Measurements from ENCODE around the gene MRPL2. TPM values are rescaled to one million over a fixed set of nuclear protein-coding genes. Genes with fewer than 3 reads are reported as not detected.

The MRPL2 gene
- polyA plus RNA-seq, 1 donor from 2014 or later: 50.5 TPM

GRCh38 chr6:43026365-43026764 lies 32.9 kb downstream of the MRPL2 start:
- no peak overlapping the region for H3K27ac Mint-ChIP-seq
- H3K4me3 Mint-ChIP-seq: peak overlapping the region in 1 of 4 donors; percentile 32

GRCh38 chr6:43024436-43024835 lies 34.8 kb downstream of the MRPL2 start:
- H3K27me3 Mint-ChIP-seq: no peaks in the 10 kb centered on the region
- peak overlapping the region in 2 of 4 donors; percentile 7 to 42 for H3K4me3 Mint-ChIP-seq
- no peaks in the 10 kb centered on the region for H3K9me3 Mint-ChIP-seq
- peak overlapping the region in 1 of 3 donors; percentile 82 for H3K27ac Mint-ChIP-seq
- peaks cover 0 to 6% (median 4%) of the 10 kb centered on the region in 3 donors for H3K4me1 Mint-ChIP-seq
- H3K36me3 Mint-ChIP-seq: no peaks in the 10 kb centered on the region

More at GRCh38 chr6:43026365-43026764, 32.9 kb downstream of the MRPL2 start:
- Mint-ChIP-seq H3K36me3 (no peaks in the 10 kb centered on the region), H3K27me3 (no peaks in the 10 kb centered on the region), H3K9me3 (no peaks in the 10 kb centered on the region), H3K4me1 (peaks cover 0 to 6% (median 4%) of the 10 kb centered on the region in 3 donors)

- Mint-ChIP-seq H3K27ac (peak within 1 kb of the TSS; percentile 65 to 84 (median 81)), H3K27me3 (no peaks in the 10 kb centered on the region), H3K4me3 (peak within 1 kb of the TSS; percentile 89 to 95 (median 94)), H3K9me3 (no peaks in the 10 kb centered on the region), H3K36me3 (peaks cover 2% of the 10 kb centered on the region), H3K4me1 (peaks cover 0 to 13% (median 4%) of the 10 kb centered on the region in 3 donors)
These were observed 37.8 kb downstream of the MRPL2 start, which contains the start of gene RRP36 for GRCh38 chr6:43021270-43022047. RRP36 (plus strand) TSS chr6:43021623; CDS start chr6:43021655, 32 bp downstream.

- Mint-ChIP-seq H3K4me1 (peaks cover 0 to 17% (median 7%) of the 10 kb centered on the region in 3 donors), H3K4me3 (peak overlapping the region; percentile 89 to 95 (median 94)), H3K27me3 (no peaks in the 10 kb centered on the region), H3K27ac (peak overlapping the region in 2 of 3 donors; percentile 8 to 81), H3K36me3 (peaks cover 2% of the 10 kb centered on the region), H3K9me3 (no peaks in the 10 kb centered on the region)
These were observed 38.4 kb downstream of the MRPL2 start for GRCh38 chr6:43020847-43021246.

GRCh38 chr6:43020052-43020705 lies 39.1 kb downstream of the MRPL2 start:
- H3K4me1 Mint-ChIP-seq: peaks cover 0 to 18% (median 7%) of the 10 kb centered on the region in 3 donors
- no peaks in the 10 kb centered on the region for H3K9me3 Mint-ChIP-seq
- H3K36me3 Mint-ChIP-seq: peaks cover 2% of the 10 kb centered on the region
- H3K4me3 Mint-ChIP-seq: peak overlapping the region; percentile 66 to 89 (median 84)
- peak overlapping the region in 1 of 3 donors; percentile 8 for H3K27ac Mint-ChIP-seq
- H3K27me3 Mint-ChIP-seq: no peaks in the 10 kb centered on the region

- H3K4me1 Mint-ChIP-seq: peaks cover 5 to 22% (median 12%) of the 10 kb centered on the region in 3 donors
- peaks cover 2% of the 10 kb centered on the region for H3K36me3 Mint-ChIP-seq
- H3K9me3 Mint-ChIP-seq: no peaks in the 10 kb centered on the region
- peak overlapping the region in 2 of 4 donors; percentile 44 to 89 for H3K4me3 Mint-ChIP-seq
- H3K27ac Mint-ChIP-seq: no peak overlapping the region
- H3K27me3 Mint-ChIP-seq: no peaks in the 10 kb centered on the region
These were observed 40.1 kb downstream of the MRPL2 start for GRCh38 chr6:43019152-43019551.

- Mint-ChIP-seq H3K4me1 (peaks cover 17 to 39% (median 28%) of the 10 kb centered on the region in 3 donors), H3K4me3 (peak overlapping the region in 1 of 4 donors; percentile 37), H3K27me3 (no peaks in the 10 kb centered on the region), H3K9me3 (no peaks in the 10 kb centered on the region), H3K27ac (peak overlapping the region in 1 of 3 donors; percentile 73), H3K36me3 (peaks cover 2% of the 10 kb centered on the region)
These were observed 42.3 kb downstream of the MRPL2 start for GRCh38 chr6:43016943-43017334.

- Mint-ChIP-seq H3K4me1 (peaks cover 17 to 37% (median 29%) of the 10 kb centered on the region in 3 donors), H3K9me3 (no peaks in the 10 kb centered on the region), H3K36me3 (peaks cover 2% of the 10 kb centered on the region), H3K27ac (peak overlapping the region in 1 of 3 donors; percentile 14), H3K27me3 (no peaks in the 10 kb centered on the region), H3K4me3 (peak overlapping the region; percentile 52 to 73 (median 62))
These were observed 42.9 kb downstream of the MRPL2 start for GRCh38 chr6:43016176-43016942.

- no peaks in the 10 kb centered on the region for H3K9me3 Mint-ChIP-seq
- peaks cover 17 to 37% (median 32%) of the 10 kb centered on the region in 3 donors for H3K4me1 Mint-ChIP-seq
- peak overlapping the region; percentile 34 to 80 (median 60) for H3K27ac Mint-ChIP-seq
- no peaks in the 10 kb centered on the region for H3K27me3 Mint-ChIP-seq
- H3K36me3 Mint-ChIP-seq: peaks cover 2% of the 10 kb centered on the region
- H3K4me3 Mint-ChIP-seq: peak overlapping the region; percentile 82 to 95 (median 92)
These were observed 44.8 kb downstream of the MRPL2 start for GRCh38 chr6:43014434-43014909.

- H3K36me3 Mint-ChIP-seq: peaks cover 2% of the 10 kb centered on the region
These were observed 45.3 kb downstream of the MRPL2 start, which contains the start of the genes KLHDC3 and MEA1 for GRCh38 chr6:43013843-43014433. KLHDC3 (plus strand) TSS chr6:43014249; CDS start chr6:43017193, 2,944 bp downstream. MEA1 (minus strand) TSS chr6:43013946; CDS start chr6:43013813, 133 bp downstream.

GRCh38 chr6:43013097-43013842 lies 46.0 kb downstream of the MRPL2 start:
- H3K27me3 Mint-ChIP-seq: no peaks in the 10 kb centered on the region
- H3K36me3 Mint-ChIP-seq: peaks cover 2% of the 10 kb centered on the region
- H3K9me3 Mint-ChIP-seq: no peaks in the 10 kb centered on the region
- H3K4me1 Mint-ChIP-seq: peaks cover 22 to 44% (median 38%) of the 10 kb centered on the region in 3 donors
- H3K27ac Mint-ChIP-seq: peak overlapping the region; percentile 37 to 94 (median 60)
- peak overlapping the region; percentile 82 to 95 (median 92) for H3K4me3 Mint-ChIP-seq

More at GRCh38 chr6:43013843-43014433, 45.3 kb downstream of the MRPL2 start, which contains the start of the genes KLHDC3 and MEA1:
- H3K27me3 Mint-ChIP-seq: no peaks in the 10 kb centered on the region
- H3K9me3 Mint-ChIP-seq: no peaks in the 10 kb centered on the region
- peak within 1 kb of the TSS; percentile 37 to 94 (median 60) for H3K27ac Mint-ChIP-seq
- H3K4me1 Mint-ChIP-seq: peaks cover 17 to 37% (median 35%) of the 10 kb centered on the region in 3 donors
- H3K4me3 Mint-ChIP-seq: peak within 1 kb of the TSS; percentile 82 to 95 (median 92)

GRCh38 chr6:43012364-43012763 lies 46.9 kb downstream of the MRPL2 start:
- peak overlapping the region; percentile 55 to 87 (median 84) for H3K4me3 Mint-ChIP-seq
- H3K27me3 Mint-ChIP-seq: no peaks in the 10 kb centered on the region
- H3K36me3 Mint-ChIP-seq: peaks cover 2% of the 10 kb centered on the region
- H3K9me3 Mint-ChIP-seq: no peaks in the 10 kb centered on the region
- H3K4me1 Mint-ChIP-seq: peaks cover 24 to 47% (median 39%) of the 10 kb centered on the region in 3 donors
- H3K27ac Mint-ChIP-seq: peak overlapping the region in 2 of 3 donors; percentile 25 to 60

- H3K9me3 Mint-ChIP-seq: no peaks in the 10 kb centered on the region
- H3K27ac Mint-ChIP-seq: peak overlapping the region in 1 of 3 donors; percentile 64
- H3K27me3 Mint-ChIP-seq: no peaks in the 10 kb centered on the region
- peaks cover 24 to 43% (median 39%) of the 10 kb centered on the region in 3 donors for H3K4me1 Mint-ChIP-seq
- peak overlapping the region in 1 of 4 donors; percentile 55 for H3K4me3 Mint-ChIP-seq
- no peaks in the 10 kb centered on the region for H3K36me3 Mint-ChIP-seq
These were observed 48.0 kb downstream of the MRPL2 start for GRCh38 chr6:43011207-43011606.

All from IgD-negative memory B cell (primary cell).